Measurements from ENCODE around the gene CYP19A1. TPM values are rescaled to one million over a fixed set of nuclear protein-coding genes. Genes with fewer than 3 reads are reported as not detected.
"Not testable (repeated sequence)": the region's sequence is repeated elsewhere in the genome, so short reads cannot be mapped to it uniquely, and the experiment has no call there.

Gene CYP19A1
- total RNA-seq, 1 donor from 2014 or later = not detected

DNA sequence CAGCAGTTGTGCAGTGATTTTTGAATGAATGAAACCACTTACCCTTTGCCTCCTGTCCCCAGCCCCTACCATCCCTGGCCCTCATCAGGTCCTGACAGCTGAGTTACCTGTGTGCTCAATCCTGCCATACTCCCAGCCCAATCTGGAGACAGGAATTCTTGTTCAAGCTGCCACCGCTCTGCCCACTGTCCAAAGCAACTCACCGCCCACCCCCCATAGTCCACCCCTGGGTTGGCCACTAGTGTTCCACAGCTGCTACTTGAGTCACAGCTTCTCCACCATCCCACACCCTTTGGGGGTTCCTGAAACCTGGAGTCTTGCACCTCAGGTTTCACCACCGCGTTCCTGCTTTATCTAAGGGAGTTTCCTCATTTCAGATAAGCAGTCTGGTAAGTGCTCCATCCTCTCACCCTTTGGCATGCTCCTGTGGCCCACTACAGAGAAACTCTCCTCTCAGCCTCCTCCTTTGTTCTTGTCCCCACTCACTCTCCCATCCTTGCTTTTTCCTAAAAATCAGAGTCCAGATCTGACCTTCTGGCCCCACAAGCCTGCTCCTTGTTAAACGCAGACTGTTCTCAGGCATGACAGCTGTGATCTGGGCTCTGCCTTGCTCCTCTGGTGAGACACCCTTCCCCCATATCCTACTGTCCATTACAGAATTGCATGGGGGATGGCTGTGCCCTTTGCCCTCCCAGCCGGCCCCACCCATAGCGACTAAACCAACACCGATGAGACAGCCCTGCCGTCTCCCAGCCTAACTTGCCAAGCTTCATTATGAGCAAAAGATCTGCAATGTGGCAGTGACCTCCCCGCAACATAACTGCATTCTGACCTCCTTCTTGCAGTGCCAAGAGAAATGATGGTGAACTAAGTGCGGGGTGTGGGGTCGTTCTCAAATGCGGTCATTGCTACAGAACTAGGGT, 50.0 kb downstream of the CYP19A1 start:
- H3K4me3 ChIP-seq (ENCODE audit: low read depth, low read length) = no peak overlapping the region
- TF ChIP-seq, protein P1, sequence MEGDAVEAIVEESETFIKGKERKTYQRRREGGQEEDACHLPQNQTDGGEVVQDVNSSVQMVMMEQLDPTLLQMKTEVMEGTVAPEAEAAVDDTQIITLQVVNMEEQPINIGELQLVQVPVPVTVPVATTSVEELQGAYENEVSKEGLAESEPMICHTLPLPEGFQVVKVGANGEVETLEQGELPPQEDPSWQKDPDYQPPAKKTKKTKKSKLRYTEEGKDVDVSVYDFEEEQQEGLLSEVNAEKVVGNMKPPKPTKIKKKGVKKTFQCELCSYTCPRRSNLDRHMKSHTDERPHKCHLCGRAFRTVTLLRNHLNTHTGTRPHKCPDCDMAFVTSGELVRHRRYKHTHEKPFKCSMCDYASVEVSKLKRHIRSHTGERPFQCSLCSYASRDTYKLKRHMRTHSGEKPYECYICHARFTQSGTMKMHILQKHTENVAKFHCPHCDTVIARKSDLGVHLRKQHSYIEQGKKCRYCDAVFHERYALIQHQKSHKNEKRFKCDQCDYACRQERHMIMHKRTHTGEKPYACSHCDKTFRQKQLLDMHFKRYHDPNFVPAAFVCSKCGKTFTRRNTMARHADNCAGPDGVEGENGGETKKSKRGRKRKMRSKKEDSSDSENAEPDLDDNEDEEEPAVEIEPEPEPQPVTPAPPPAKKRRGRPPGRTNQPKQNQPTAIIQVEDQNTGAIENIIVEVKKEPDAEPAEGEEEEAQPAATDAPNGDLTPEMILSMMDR (conservative IDR thresholded peaks at IDR 0.05; ENCODE audit: low read depth, low read length) = no peak
- no peak for DNase-seq (ENCODE audit: low read depth)

DNA sequence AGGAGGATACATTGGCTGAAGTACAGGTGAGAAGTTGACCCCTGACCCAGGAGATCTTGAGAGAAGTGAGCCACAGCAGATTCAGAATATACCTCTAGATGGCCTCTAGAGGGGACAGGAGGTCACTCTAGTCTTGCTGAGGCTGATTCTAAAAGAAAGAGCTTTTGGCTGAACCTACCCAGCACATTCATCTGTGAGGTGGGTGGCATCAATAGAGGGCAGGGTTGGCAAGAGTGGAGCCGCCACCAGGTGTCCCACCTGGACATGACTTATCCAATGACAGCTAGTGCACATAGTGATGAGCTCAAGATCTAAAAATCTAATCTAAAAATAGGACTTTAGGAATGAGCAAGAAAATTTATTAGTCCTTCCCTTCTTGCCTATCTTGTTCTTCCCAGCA, 51.6 kb downstream of the CYP19A1 start:
- TF ChIP-seq, protein P1 (conservative IDR thresholded peaks at IDR 0.05; ENCODE audit: low read depth, low read length) = peak; percentile 32
- no peak for DNase-seq (ENCODE audit: low read depth)

DNA sequence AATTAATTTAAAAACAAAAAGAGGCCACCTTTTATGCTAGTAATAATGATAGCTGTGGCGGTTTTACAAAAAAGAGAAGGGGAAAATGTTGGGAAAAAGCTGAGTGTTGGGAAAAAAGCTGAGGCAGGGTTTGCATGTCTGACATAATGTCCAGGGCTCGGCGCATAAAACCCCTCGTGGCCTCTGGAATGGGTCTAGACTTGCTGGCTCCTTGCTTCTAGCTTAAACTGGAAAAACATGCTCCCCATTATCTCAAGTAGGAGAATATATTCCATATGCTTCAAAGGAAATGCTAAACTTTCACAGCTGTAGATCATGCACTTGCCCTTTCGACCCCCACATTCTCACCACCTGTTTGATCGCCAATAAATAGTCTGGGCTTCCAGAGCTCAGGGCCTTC, 53.0 kb downstream of the CYP19A1 start:
- TF ChIP-seq, protein P1 (conservative IDR thresholded peaks at IDR 0.05; ENCODE audit: low read depth, low read length) = no peak
- no peak for DNase-seq (ENCODE audit: low read depth)
- H3K4me3 ChIP-seq (ENCODE audit: low read depth, low read length) = no peak overlapping the region

More for the DNA sequence above, 51.6 kb downstream of the CYP19A1 start:
- H3K4me3 ChIP-seq (ENCODE audit: low read depth, low read length) = no peak overlapping the region

DNA sequence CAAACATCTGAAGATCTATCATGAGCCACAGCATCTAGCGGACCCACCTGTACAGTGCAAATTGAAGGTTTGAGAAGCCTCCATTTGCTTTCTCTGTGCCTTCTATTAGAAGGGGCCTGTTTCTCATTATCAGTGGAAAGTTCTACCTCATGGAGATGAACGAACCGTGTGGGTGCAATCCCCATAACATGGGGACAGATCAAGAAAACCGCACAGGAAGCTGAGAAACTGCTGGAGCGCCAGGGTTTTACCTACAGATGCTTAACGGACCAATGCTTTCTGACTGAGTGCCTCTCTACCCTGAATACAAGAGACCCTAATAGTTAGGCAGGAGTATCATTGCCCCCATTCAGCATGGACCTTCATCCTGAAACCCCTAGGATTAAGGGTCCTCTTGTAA, 53.5 kb downstream of the CYP19A1 start:
- no peak overlapping the region for H3K4me3 ChIP-seq (ENCODE audit: low read depth, low read length)
- DNase-seq (ENCODE audit: low read depth) = no peak
- TF ChIP-seq, protein P1 (conservative IDR thresholded peaks at IDR 0.05; ENCODE audit: low read depth, low read length) = no peak

DNA sequence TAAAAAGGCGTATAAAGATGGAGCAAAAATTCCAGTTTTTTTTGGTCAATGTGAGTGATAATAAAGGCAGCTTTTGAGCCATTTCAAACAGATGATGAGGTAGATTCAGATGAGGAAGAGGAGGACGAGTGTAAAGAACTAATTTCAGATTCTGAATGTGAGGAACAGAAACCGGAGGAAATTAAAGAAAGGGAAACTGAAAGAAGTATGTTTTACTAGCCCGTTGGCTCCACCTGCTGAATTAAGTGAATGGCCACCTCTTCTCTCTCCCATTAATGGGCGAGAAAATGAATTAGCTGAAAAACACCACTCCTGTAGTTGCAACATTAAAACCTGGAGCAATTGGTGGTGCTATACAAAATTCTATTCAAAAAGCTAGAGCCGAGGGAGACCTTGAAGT, 55.4 kb downstream of the CYP19A1 start:
- H3K4me3 ChIP-seq (ENCODE audit: low read depth, low read length) = no peak overlapping the region
- TF ChIP-seq, protein P1 (conservative IDR thresholded peaks at IDR 0.05; ENCODE audit: low read depth, low read length) = peak; percentile 5
- DNase-seq (ENCODE audit: low read depth) = no peak

DNA sequence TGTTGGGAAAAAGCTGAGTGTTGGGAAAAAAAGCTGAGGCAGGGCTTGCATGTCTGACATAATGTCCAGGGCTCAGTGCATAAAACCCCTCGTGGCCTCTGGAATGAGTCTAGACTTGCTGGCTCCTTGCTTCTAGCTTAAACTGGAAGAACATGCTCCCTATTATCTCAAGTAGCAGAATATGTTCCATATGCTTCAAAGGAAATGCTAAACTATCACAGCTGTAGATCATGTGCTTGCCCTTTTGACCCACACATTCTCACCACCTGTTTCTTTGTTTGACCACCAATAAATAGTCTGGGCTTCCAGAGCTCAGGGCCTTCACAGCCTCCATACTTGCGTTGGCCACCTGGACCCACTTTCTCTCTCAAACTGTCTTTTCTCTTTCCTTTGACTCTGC, 56.2 kb downstream of the CYP19A1 start:
- not testable (repeated sequence) for DNase-seq (ENCODE audit: low read depth); H3K4me3 ChIP-seq (ENCODE audit: low read depth, low read length)

DNA sequence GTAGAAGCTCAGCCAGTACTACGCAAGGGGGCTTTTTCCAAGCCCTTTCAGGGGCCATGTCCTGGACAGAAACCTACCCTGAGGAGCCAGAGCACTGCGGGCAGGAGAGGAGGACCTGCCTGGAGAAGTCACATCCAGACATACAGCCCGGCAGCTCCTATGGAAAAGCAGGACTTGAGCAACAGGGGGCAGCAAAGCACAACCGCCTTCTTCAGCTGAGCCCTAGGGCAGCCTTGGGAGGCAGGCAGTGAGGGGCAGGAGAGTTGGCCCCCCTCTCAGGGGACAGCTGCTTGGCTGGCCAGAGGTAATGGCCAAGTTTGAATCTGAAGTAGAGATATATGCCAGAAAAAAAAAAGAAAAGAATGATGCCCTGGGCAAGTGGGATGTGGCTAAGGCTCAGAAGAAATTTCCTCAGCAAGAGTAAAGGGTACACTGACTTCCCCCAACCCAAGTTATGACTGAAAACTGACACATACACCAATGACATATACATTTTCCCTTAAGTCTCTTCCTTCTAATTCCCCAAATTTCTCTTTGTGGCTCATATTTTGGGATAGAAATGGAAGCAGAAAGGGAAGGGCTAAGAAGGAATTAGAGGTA, 56.9 kb downstream of the CYP19A1 start:
- TF ChIP-seq, protein P1 (conservative IDR thresholded peaks at IDR 0.05; ENCODE audit: low read depth, low read length) = peak; percentile 81
- DNase-seq (ENCODE audit: low read depth) = no peak
- no peak overlapping the region for H3K4me3 ChIP-seq (ENCODE audit: low read depth, low read length)
